GM23338 (cell line): ENCODE data around the gene MAP3K10. TPM values are rescaled to one million over a fixed set of nuclear protein-coding genes. Genes with fewer than 3 reads are reported as not detected.

Experiments
- ETS1 ChIP-seq: IDR thresholded peaks from 2 replicates; pipeline ENCODE4 v1.6.1; 2016; ENCODE audit warnings: antibody characterized with exemption
- EZH2phosphoT487 ChIP-seq: fragments of 200-600 bp; sonication (generic); IDR thresholded peaks from one replicate; pipeline ENCODE4 v1.8.1; 2018; ENCODE audit warnings: antibody characterized with exemption; ENCODE audit not compliant: unreplicated experiment
- JUNB ChIP-seq: IDR thresholded peaks from one replicate; pipeline ENCODE4 v1.6.1; 2016; ENCODE audit warnings: antibody characterized with exemption; ENCODE audit not compliant: unreplicated experiment
- NANOG ChIP-seq: IDR thresholded peaks from 2 replicates; pipeline ENCODE4 v1.6.1; 2016; ENCODE audit warnings: antibody characterized with exemption, borderline replicate concordance
- POLR2AphosphoS5 ChIP-seq: IDR thresholded peaks from 2 replicates; pipeline ENCODE4 v1.6.1; 2016; ENCODE audit warnings: antibody characterized with exemption, low read depth
- REST ChIP-seq: IDR thresholded peaks from one replicate; pipeline ENCODE4 v1.6.1; 2018; ENCODE audit warnings: antibody characterized with exemption; ENCODE audit not compliant: unreplicated experiment
- STAT1 ChIP-seq: IDR thresholded peaks from one replicate; pipeline ENCODE4 v1.6.1; 2016; ENCODE audit warnings: antibody characterized with exemption; ENCODE audit not compliant: unreplicated experiment
- ZNF462 ChIP-seq: fragments of 250-450 bp; sonication (Bioruptor Pico); IDR thresholded peaks from 2 replicates; pipeline ENCODE4 v1.5.0; 2020; ENCODE audit warnings: mild to moderate bottlenecking, moderate library complexity
- polyA plus RNA-seq: library from polyadenylated mRNA; unstranded; fragments of >200 nt; fragmentation: Nextera tagmentation; extraction: Ambion mirVana; gene quantifications from 2 replicates; pipeline ENCODE4 v1.2.1, GENCODE V29; 2016
- total RNA-seq: library from RNA; depleted of rRNA; stranded (reverse); fragments of >200 nt; shearing (Covaris generic); gene quantifications from 2 replicates; pipeline ENCODE4 v1.2.3, GENCODE V29; 2014

Gene MAP3K10
- total and polyA plus RNA-seq, 2 experiments from 2014 or later = 5.9 to 13.7 TPM

GRCh38 chr19:40234429-40235237, 43.4 kb downstream of the MAP3K10 start (continued):
- TF ChIP-seq ZNF462 (no peak), JUNB (no peak), NANOG (no peak), POLR2AphosphoS5 (no peak), ETS1 (no peak), EZH2phosphoT487 (no peak), REST (no peak), STAT1 (no peak)
